Mammary epithelial cell (primary cell): ENCODE measurements around the gene TRIM32.

Experiments
- CTCF ChIP-seq, 2 donors: IDR thresholded peaks in 1 of 2; conservative IDR thresholded peaks in 1 of 2; 2 replicates each; pipeline ENCODE4 v1.5.1; 2011 to 2012; ENCODE audit warnings: inconsistent platforms in 2 of 2, low read length in 2 of 2, mild to moderate bottlenecking in 2 of 2, control low read depth in 1 of 2, low read depth in 1 of 2; ENCODE audit not compliant: insufficient read depth in 1 of 2; ENCODE audit errors: extremely low read depth in 1 of 2
- EZH2 ChIP-seq: IDR thresholded peaks from 2 replicates; pipeline ENCODE4 v1.6.1; 2012; ENCODE audit warnings: low read length, inconsistent platforms, borderline replicate concordance

- no peak for TF ChIP-seq CTCF (conservative IDR thresholded peaks at IDR 0.05 in 1 of 2, IDR thresholded peaks at IDR 0.05 in 1 of 2; ENCODE audit: extremely low read depth in 1 of 2, insufficient read depth in 1 of 2, low read depth in 1 of 2, low read length in 2 of 2)
- no peak for TF ChIP-seq EZH2
These were observed 6.2 kb downstream of the TRIM32 start for GRCh38 chr9:116693233-116693731.
